HG03196 (cell line): Measurements from ENCODE around the gene XRCC6.
"Not testable (repeated sequence)": the region's sequence is repeated elsewhere in the genome, so short reads cannot be mapped to it uniquely, and the experiment has no call there.

Experiments used
- ATAC-seq: cut with Tn5 transposase; IDR thresholded peaks from one replicate; pipeline ENCODE4 v1.9.1; 2021; ENCODE audit not compliant: unreplicated experiment

Gene XRCC6

DNA sequence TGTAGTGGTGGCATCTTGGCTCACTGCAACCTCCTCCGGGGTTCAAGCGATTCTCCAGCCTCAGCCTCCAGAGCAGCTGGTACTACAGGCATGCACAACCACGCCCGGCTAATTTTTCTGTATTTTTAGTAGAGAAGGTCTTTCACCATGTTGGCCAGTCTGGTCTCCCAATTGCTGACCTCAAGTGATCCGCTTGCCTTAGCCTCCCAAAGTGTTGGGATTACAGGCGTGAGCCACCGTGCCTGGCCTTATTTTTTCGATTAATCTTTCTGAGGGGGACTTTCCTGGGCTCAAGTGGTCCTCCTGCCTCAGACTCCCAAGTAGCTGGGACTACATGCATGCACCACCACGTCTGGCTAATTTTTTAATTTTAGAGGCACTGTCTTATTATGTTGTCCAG, 62.0 kb downstream of the XRCC6 start:
- no peak for ATAC-seq

DNA sequence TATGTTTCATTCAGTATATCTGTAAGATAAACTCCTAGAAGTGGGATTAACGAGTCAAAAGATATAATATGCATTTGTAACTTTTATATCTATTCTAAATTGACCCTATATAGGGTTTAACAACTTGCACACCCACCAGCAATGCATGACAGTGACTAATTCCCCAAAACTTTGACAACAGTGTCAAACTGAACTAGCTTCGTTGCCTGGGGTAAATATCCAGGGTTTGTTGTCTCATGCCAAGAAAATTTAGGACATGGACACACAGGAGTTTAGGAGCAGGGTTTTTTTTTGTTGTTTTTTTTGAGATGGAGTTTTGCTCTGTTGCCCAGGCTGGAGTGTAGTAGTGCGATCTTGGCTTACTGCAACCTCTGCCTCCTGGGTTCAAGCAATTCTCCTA, 62.5 kb downstream of the XRCC6 start:
- no peak for ATAC-seq

DNA sequence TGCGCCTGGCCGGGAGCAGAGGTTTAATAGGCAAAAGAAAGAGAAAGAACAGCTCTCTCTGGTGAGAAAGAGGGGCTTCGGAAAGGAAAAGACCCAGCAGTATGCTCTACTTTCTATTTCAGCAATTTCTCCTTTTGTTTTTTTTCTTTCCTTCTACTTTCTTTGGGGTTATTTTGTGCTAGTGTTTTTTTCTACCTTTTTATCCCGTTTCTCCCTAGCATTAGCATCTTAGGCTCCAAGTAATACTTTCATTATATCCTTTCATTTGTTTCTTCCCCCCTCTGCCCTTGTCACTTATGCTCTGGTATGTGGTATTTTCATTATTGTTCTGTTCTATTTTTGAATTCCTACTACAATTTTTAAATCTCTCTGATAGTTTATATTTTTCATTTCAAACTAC, 63.1 kb downstream of the XRCC6 start:
- no peak for ATAC-seq

DNA sequence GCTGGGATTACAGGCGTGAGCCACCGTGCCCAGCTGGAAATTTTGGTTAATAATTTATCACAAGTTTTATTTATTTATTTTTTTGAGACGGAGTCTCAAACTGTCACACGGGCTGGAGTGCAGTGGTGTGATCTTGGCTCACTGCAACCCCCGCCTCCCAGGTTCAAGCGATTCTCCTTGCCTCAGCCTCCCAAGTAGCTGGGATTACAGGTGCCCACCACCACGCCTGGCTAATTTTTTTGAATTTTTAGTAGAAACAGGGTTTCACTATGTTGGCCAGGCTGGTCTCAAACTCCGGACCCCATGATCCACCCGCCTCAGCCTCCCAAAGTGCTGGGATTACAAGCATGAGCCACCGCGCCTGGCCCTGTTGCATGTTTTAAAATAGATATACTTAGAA, 65.8 kb downstream of the XRCC6 start:
- ATAC-seq, result not testable (repeated sequence)

DNA sequence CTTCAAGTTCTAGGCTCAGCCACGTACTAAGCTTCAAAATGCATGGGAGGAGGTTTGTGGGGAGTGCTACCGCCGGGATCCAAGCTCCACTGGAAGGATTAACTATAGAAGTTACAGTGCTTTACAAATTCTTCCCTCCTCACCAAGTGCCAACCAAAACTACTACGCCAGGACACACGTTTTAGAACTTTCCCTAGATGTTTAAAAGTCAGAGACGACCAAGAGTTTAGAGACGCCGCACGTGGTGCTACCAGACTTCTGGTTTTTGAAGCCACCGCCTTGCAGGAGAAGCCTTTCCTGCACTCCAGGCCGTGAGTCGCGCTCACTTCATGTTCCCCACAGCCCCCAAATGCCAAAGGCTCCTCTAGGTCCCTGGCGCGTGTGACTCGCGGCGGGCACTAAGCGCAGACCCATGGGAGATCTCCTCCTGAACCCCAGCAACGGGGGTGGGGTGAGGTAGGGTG, 66.8 kb downstream of the XRCC6 start:
- no peak for ATAC-seq

DNA sequence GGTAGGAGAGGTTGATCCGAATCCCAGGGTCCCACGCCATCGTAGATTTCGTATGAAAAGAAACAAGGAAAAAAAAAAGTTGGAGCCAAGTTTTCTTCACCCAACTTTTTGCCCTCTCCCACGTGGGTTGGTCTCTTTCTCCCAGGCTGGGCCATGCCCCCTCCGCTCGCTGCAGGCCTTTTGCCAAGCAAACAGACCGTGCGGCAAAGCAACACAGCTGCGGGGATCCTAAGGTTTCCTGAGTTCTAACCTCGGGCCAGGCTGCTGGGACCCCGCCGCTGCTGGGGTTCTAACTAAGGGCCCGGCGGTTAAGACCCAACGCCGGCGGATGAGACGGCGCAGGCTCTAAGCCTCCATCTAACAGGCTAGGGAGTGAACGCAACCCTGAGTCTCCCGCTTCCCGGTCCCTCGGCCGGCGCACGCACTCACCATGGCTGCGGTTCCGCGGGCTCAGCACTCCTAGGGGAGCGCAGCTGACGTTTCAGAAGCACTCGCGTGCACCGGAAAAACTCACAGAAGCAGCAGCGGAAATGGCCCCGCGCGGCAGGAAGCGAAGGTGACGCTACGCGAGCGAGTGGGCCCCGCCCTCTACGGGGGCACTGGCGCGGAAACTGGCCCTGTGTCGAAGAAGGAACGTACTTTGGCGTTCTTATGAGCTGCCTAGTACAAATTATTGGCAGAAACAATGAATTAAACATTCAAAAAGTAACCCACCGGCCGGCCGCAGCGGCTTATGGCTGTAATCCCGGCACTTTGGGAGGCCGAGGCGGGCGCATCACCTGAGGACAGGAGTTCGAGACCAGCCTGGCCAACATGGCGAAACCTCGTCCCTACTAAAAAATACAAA, 67.5 kb downstream of the XRCC6 start, which contains the start of gene SNU13:
Gene SNU13, minus strand, starts transcription at position 503 of the 847 bp plus-strand sequence. Its CDS starts 71 bp downstream, at position 432.
- ATAC-seq, result peak; percentile 84

DNA sequence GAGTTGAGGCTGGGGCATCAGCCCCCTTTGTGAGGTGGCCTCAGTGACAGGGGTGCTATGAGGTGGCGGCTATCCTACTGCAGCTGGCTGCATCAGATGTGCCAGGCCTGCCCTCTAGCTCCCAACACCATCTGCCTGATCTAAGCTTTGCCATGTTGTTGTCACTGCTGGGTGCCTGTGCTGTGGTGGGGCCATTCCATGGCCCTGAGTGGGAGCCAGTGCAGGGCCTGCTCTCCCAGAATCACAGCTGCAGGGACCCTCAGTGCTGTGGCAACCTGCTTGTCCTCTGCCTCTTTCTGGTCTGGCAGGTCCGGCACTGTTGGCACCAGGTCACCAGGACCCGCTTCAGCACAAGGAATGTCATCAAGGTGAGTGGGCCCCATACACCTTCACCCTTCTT, 69.4 kb downstream of the XRCC6 start:
- no peak for ATAC-seq

DNA sequence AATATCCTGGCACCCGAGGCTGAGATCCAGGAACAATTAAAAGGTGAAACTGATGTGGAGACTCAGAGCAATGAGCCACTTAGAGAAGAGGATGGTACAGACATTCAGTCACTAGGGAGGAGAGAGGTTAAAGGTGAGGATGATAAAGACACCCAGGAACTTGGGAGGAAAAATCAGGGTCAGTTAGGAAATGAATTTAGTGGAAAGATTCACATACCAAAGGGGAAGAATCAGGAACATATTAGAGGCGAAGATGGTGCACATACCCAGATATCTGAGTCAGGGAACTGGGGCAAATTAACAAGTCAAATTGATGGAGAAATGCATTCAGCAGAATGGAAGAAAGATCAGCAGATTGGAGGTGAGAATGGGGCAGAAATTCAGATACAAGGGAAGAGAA, 74.1 kb downstream of the XRCC6 start:
- ATAC-seq, result no peak

DNA sequence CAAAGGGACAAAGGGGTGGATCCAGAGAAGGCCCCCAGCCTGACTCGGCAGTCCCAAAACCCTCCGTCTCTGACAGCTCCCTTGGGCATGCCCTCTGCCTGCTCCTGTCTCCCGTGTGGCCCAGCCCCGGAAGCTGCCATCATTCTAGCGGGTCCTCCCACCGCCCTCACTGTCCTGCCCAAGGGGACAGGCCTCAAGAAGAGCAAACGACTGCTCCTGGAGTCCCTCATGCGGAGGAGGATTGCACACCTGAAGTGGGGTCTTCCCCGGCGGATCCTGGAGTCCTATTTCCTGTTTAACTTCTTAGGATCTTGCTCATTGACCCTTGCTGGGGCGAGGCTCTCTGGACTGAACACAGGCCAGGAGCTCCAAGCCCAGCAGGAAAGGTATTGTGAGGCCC, 75.6 kb downstream of the XRCC6 start:
- no peak for ATAC-seq

DNA sequence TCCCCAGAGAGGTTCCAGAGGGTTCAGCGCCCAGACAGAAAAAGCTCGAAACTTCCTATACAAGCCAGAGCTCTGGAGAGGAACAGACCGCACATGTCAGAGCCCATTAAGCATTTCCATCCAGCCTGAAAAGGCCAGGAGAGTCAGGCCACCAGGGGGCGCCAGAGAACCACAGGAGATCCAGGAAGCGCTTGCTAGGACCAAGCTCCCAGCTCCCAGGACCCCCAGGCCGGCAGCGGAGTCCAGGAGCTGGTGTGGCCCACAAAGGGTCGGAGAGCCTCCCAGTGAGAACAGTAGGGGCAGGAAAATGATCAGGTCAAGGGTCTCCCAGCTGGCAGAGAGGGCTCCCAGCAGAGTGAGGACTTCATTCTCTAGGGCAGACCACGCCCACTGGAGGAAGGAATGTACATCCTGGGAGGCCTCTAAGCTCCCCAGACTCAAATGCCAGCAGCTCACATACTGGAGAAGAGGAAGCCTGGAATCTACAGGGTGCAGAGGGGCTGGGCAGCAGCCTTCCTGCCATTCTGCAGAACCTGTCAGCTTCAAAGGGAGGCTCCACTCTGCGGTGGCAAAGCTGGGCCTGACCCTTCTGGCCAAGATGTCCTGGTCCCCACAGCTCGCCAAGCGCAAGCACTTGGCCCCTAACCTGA, 76.2 kb downstream of the XRCC6 start:
- ATAC-seq, result no peak

DNA sequence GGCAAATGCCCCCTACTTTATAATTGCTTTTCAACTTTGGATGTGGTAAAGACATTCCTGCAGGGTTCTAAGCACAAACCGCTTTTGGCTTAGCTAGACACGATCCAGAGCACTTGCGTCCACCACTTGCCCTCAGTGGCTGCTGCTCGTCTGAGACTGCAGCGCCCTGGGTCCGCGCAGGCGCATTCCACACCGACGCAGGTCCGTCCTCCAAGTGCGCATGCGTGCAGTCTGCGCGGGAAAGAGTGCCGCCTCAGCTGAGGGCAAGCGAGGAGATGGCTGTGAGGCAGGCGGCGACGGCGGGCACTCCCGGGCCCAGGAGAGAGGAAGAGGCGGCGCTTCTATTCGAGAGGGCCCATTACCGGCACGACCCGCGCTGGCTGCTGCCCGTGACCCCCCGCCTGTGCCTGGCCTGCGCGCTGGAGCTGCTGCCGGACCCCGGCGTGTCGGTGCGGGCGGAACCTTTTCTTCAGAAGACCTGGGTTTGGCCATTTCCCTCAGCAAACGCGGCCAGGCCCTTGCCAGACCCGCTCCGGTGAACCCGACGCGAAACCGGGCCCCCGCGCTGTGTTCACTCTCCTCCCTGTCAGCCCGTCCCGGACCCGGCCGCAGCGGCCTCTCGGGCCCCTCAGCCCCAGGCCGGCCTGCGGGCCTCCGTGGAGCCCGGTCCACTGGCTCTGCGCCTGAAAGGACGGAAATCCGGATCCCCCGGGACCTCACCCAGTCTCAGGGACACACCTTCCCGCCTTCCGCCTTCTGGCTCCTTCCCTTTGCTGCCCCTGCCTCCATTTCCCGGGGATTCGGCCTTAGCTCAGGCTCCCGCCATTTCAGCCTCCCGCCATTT, 78.4 kb downstream of the XRCC6 start, which contains the start of gene MEI1:
Gene MEI1, plus strand, starts transcription at position 240 of the 844 bp plus-strand sequence. Its CDS starts 36 bp downstream, at position 276.
- ATAC-seq, result no peak

DNA sequence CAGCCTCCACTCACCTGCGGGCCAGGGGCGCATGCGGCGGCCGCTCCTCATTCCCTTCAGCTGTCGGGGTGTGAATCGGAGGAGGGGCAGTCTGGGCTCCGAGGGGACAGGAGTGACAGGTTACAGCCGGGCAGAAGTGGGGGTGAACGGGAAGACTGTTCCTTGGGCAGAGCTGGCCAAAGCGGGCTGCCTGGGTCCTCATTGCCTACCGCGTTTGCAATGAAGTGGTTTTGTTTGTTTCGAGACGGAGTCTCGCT, 78.9 kb downstream of the XRCC6 start:
- ATAC-seq, result no peak

DNA sequence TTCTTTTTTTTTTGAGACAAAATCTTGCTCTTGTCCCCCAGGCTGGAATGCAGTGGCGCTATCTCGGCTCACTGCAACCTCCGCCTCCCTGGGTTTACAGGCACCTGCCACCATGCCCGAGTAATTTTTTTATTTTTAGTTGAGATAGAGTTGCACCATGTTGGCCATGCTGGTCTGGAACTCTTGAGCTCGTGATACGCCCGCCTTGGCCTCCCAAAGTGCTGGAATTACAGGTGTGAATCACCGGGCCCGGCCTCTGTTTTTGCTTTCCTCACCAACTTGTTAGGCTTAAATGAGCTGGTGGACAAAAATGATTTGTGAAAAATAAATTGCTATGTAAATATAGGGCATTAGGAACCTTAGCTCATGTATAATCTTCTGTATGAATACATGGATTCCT, 81.7 kb downstream of the XRCC6 start:
- no peak for ATAC-seq

DNA sequence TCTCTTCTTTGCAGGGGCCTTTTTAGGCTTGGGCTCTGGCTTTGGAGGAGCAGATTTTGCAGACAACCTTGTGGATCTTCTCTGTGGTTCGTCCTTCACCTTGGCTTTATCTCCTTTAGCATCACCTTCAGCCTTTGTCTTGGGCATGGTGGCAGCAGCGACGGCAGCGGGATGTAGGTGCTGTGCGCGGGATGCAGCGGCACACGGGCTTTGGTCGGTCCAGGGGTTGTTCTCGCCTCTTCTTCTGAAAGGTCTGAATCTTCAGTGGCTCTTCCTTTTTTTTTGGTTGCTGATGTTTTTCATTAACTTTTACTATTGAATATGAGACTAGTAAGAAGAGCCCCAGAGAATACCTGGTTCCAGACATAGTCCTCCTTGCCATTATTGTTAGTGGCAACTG, 88.2 kb downstream of the XRCC6 start:
- ATAC-seq, result no peak

DNA sequence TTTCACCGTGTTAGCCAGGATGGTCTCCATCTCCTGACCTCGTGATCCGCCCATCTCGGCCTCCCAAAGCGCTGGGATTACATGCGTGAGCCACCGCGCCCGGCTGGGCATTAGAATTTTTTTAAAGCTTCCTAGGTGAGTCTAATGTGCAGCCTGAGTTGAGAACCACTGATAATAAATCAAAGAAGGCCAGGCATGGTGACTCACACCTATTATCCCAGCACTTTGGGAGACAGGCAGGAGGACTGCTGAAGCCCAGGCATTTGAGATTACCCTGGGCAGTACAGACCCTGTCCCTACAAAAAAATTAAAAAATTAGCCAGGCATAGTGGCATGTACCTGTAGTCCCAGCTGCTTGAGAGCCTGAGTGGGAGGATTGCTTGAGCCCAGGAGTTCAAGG, 91.9 kb downstream of the XRCC6 start:
- ATAC-seq, result no peak
